Esophagus squamous epithelium (tissue), 4 donors: ENCODE results near the gene AVL9.

Source experiments
- POLR2A ChIP-seq, 4 donors: fragments of 450-650 bp; IDR thresholded peaks; one replicate each; pipeline ENCODE4 v1.6.1; 2017; ENCODE audit warnings: antibody characterized with exemption in 4 of 4, mild to moderate bottlenecking in 4 of 4, moderate library complexity in 3 of 4
- TF ChIP-seq, protein P1 (sequence below), 6 experiments: fragments of 450-650 bp in 4 of 6; fragments of 200-600 bp in 2 of 6; sonication (generic) in 2 of 6; IDR thresholded peaks; one replicate each; pipeline ENCODE4 v1.5.1; 2016 to 2019; ENCODE audit warnings: antibody characterized with exemption in 6 of 6, mild to moderate bottlenecking in 4 of 6, moderate library complexity in 4 of 6

DNA sequence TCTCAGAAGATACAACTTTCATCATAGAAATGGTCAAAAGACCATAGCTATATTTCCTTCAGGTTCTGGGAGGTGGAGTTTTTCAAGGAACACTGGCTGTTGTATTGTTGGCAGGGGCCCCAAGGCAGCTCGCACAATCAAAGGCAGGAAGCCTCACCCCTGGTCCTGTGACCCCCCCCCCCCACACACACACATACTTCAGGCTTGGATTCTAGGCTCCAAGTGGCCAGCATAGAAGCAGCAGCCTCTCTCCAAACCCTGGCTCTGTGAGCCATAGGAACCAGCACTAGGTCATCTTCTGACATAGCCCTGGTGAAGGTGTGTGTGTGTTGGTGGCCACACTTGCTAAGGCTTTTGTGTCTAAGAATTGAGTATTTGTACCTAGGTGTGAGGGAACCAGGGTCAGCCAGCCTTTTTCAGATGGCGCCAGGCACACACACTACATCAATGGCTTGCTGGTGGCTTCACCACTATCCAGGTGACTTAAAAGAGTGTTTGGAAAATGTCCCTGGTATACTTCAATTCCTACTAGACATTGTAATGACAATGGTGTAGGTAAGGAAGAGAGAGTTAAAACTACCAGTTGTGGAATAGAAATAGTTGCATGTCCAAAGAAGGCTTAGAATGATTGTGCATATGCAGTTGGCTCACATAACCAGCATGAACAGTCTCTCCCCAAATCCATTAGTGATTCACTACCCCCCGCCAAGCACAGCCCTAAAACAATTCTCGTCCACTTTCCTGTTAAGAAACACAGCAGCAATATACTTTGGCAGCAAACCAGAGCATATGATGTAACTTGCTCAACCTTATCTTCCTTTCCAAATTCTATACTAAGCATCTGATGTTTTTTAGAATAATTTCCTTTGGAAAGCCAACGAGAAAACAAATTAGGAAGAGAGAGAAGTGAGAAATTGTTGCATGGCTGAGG is 91.3 kb downstream of the AVL9 start:
- TF ChIP-seq, protein P1, sequence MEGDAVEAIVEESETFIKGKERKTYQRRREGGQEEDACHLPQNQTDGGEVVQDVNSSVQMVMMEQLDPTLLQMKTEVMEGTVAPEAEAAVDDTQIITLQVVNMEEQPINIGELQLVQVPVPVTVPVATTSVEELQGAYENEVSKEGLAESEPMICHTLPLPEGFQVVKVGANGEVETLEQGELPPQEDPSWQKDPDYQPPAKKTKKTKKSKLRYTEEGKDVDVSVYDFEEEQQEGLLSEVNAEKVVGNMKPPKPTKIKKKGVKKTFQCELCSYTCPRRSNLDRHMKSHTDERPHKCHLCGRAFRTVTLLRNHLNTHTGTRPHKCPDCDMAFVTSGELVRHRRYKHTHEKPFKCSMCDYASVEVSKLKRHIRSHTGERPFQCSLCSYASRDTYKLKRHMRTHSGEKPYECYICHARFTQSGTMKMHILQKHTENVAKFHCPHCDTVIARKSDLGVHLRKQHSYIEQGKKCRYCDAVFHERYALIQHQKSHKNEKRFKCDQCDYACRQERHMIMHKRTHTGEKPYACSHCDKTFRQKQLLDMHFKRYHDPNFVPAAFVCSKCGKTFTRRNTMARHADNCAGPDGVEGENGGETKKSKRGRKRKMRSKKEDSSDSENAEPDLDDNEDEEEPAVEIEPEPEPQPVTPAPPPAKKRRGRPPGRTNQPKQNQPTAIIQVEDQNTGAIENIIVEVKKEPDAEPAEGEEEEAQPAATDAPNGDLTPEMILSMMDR (IDR thresholded peaks at IDR 0.05) = no peak
- no peak for TF ChIP-seq POLR2A (IDR thresholded peaks at IDR 0.05)
